Uterus (tissue), 4 donors: ENCODE results near the gene PLCG2. TPM values are rescaled to one million over a fixed set of nuclear protein-coding genes. Genes with fewer than 3 reads are reported as not detected.
A peak's percentile ranks its signal among the peaks of the same experiment; 100 is the strongest.

Source experiments
- DNase-seq, 2 donors: peaks; one replicate each; pipeline ENCODE4 v3.0.0-alpha.2; 2019 to 2020
- H3K27ac ChIP-seq, 2 donors: fragments of 200-600 bp; sonication (generic); 1 replicate in 1 of 2; 2 replicates in 1 of 2; pipeline ENCODE4 v1.5.1; 2016 to 2018
- H3K27me3 ChIP-seq, 2 donors: fragments of 200-600 bp; sonication (generic); one replicate each; pipeline ENCODE4 v1.5.1; 2018 to 2019; ENCODE audit warnings: control low read depth in 1 of 2
- H3K36me3 ChIP-seq, 2 donors: fragments of 200-600 bp; sonication (generic); one replicate each; pipeline ENCODE4 v1.5.1; 2019; ENCODE audit warnings: control low read depth in 1 of 2
- H3K4me1 ChIP-seq, 2 donors: fragments of 200-600 bp; sonication (generic); one replicate each; pipeline ENCODE4 v1.5.1; 2018 to 2019; ENCODE audit warnings: control low read depth in 1 of 2
- H3K4me3 ChIP-seq, 2 donors: fragments of 200-600 bp; sonication (generic); 1 replicate in 1 of 2; 2 replicates in 1 of 2; pipeline ENCODE4 v1.5.1; 2018 to 2019; ENCODE audit warnings: mild to moderate bottlenecking in 1 of 2
- H3K9me3 ChIP-seq, 2 donors: fragments of 200-600 bp; sonication (generic); one replicate each; pipeline ENCODE4 v1.5.1; 2019; ENCODE audit warnings: control low read depth in 1 of 2
- POLR2A ChIP-seq, 2 donors: fragments of 450-650 bp; IDR thresholded peaks; one replicate each; pipeline ENCODE4 v1.6.1; 2016; ENCODE audit warnings: antibody characterized with exemption in 2 of 2, mild to moderate bottlenecking in 1 of 2, moderate library complexity in 1 of 2
- intact Hi-C: fragments of 100-400 bp; cut with DNase I; formaldehyde crosslinking; loops from one replicate; pipeline ENCODE4 v1.15.1; 2023; ENCODE audit warnings: low total_unique reads
- total RNA-seq, 4 donors: library from RNA; depleted of rRNA in 3 of 4; stranded (reverse); fragments of >200 nt in 3 of 4; gene quantifications; one replicate each; pipeline versions ENCODE4 v1.1.0 to v1.2.4, GENCODE V29; 2014 to 2023
- TF ChIP-seq, protein P1 (sequence below), 4 experiments: fragments of 200-600 bp in 2 of 4; fragments of 450-650 bp in 2 of 4; sonication (generic) in 2 of 4; IDR thresholded peaks; one replicate each; pipeline ENCODE4 v1.5.1; 2016 to 2019; ENCODE audit warnings: antibody characterized with exemption in 4 of 4, mild to moderate bottlenecking in 2 of 4, moderate library complexity in 1 of 4
- donor health status: DM: yes; HTN: yes; CAD: no.

Gene PLCG2
- total RNA-seq, 4 donors from 2014 or later = 11.2 to 39.4 (median 18.8) TPM

DNA sequence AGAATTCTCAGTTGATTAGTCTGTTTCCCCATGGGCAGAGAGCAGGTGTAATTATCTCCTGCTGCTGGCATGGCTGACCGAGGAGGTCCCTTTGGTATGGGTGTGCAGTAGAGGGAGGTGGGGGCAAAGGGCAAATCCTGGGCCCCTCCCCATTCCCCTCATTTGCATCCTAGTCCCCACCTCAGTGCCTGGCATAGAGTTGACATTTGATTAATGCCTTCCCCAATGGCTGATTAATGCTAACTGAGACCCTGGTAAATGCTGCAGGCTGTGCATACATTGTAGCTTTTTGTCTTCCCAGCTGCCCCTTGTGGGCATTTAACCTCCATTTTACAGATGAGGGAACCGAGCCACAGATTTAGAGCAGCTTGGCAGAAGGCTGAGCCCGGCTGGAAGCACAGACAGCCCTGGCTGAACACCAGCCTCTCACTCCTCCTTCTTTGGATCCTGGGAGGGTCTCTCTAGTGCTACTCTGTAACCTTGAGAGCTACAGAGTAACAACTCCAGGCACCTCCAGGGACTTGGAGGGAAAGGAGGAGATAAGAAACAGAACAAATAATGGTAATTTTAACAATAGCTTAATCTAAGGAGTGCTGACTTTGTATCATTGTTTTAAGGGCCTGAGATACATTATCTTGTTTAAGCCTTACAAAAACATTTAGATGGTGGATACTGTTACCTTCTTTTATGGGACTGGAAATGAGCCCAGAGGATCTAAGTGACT is 5.1 kb downstream of the PLCG2 start:
- Histone ChIP-seq H3K9me3 (no peaks in the 10 kb centered on the region), H3K36me3 (no peaks in the 10 kb centered on the region), H3K4me3 (no peak overlapping the region), H3K4me1 (no peaks in the 10 kb centered on the region), H3K27me3 (no peaks in the 10 kb centered on the region), H3K27ac (peak overlapping the region; percentile 41 to 53)
- DNase-seq = no peak
- intact Hi-C loops = no loop called here
- TF ChIP-seq POLR2A (IDR thresholded peaks at IDR 0.05) = no peak
- TF ChIP-seq, protein P1, sequence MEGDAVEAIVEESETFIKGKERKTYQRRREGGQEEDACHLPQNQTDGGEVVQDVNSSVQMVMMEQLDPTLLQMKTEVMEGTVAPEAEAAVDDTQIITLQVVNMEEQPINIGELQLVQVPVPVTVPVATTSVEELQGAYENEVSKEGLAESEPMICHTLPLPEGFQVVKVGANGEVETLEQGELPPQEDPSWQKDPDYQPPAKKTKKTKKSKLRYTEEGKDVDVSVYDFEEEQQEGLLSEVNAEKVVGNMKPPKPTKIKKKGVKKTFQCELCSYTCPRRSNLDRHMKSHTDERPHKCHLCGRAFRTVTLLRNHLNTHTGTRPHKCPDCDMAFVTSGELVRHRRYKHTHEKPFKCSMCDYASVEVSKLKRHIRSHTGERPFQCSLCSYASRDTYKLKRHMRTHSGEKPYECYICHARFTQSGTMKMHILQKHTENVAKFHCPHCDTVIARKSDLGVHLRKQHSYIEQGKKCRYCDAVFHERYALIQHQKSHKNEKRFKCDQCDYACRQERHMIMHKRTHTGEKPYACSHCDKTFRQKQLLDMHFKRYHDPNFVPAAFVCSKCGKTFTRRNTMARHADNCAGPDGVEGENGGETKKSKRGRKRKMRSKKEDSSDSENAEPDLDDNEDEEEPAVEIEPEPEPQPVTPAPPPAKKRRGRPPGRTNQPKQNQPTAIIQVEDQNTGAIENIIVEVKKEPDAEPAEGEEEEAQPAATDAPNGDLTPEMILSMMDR (IDR thresholded peaks at IDR 0.05) = no peak

DNA sequence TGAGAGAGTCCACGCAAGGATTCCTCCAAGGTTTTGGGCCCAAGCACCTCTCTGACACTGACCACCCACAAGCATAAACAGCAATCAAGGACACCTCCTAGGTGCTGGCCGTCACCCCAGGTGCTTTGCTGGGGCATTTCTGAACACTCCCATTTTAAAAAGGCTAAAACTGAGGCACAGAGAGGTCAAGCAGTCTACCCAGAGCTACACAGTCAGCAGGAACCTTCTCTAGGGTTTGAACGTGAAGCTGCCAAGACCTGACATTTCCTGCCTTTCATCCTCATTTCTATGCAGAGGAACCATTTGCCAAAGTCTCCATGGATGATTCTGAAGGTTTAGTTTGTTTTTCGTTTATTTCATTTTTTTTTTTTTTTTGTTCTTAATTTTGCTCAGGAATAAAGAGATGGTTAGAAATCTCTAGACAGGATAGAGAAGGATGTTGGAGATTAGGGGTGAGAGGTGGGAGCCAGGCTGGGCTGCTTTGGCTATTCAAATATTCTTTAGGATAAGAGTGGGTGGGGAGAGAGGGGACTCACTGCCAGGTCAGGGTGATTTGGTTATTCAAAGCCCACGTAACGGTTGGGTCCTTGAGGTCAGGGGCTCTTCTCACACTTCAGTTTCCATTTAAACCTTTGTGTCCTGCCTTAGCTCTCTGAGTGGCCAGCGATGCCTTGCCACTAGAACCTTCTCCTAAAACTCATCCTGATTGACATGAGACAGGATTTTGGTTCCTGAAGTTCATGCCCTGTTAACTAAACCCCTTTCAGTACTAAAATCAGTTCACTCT is 6.2 kb downstream of the PLCG2 start:
- Histone ChIP-seq H3K4me3 (no peak overlapping the region), H3K9me3 (no peaks in the 10 kb centered on the region), H3K27ac (peak overlapping the region in 1 of 2 donors; percentile 53), H3K36me3 (no peaks in the 10 kb centered on the region), H3K4me1 (no peaks in the 10 kb centered on the region), H3K27me3 (no peaks in the 10 kb centered on the region)
- no peak for DNase-seq
- intact Hi-C loops = no loop called here
- TF ChIP-seq, protein P1 (IDR thresholded peaks at IDR 0.05) = no peak

DNA sequence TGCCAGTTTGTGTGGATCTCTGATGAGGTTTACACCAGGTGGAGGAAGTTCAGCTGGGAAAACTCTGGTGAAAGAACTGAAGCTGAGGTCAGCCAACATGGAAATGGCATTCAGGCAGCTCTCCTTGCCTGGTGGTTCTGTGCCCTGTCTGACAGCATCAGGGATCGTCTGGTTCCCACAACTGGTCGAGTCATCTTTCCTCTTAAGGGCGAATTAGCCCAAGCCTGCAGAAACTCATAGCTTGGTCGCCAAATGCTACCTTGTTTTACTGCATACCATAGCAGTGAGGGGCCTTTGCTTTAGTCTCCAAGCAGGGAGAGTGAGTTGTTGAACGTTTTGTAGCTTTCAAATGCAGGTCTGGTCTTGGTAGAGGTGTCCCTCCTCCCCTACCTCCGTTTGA is 7.2 kb downstream of the PLCG2 start:
- intact Hi-C loops = no loop called here
- Histone ChIP-seq H3K4me1 (no peaks in the 10 kb centered on the region), H3K9me3 (no peaks in the 10 kb centered on the region), H3K4me3 (no peak overlapping the region), H3K27me3 (no peaks in the 10 kb centered on the region), H3K36me3 (no peaks in the 10 kb centered on the region), H3K27ac (no peak overlapping the region)
- no peak for DNase-seq
- TF ChIP-seq, protein P1 (IDR thresholded peaks at IDR 0.05) = no peak
- TF ChIP-seq POLR2A (IDR thresholded peaks at IDR 0.05) = no peak

DNA sequence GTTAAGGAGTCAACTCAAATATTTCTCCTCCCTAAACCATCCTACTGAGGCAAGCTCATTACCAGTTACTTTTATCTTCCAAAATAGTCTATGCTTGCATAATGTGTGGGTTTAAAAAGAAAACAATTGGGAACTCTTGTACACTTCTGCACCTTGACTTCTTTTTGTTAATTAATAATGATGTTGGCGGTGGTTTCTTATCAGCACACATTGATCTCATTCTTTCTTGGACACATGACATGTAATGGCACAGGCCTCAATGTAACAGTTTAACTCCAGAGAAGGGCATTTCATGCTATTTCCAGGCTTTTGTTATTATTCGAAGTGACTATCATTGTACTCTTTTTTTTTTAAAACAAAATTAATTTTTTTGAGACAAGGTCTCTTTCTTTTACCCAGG is 7.8 kb downstream of the PLCG2 start:
- no peak for DNase-seq
- TF ChIP-seq, protein P1 (IDR thresholded peaks at IDR 0.05) = no peak
- TF ChIP-seq POLR2A (IDR thresholded peaks at IDR 0.05) = no peak
- Histone ChIP-seq H3K36me3 (no peaks in the 10 kb centered on the region), H3K4me1 (no peaks in the 10 kb centered on the region), H3K9me3 (no peaks in the 10 kb centered on the region), H3K27me3 (no peaks in the 10 kb centered on the region), H3K4me3 (no peak overlapping the region), H3K27ac (no peak overlapping the region)
- intact Hi-C loops = no loop called here

DNA sequence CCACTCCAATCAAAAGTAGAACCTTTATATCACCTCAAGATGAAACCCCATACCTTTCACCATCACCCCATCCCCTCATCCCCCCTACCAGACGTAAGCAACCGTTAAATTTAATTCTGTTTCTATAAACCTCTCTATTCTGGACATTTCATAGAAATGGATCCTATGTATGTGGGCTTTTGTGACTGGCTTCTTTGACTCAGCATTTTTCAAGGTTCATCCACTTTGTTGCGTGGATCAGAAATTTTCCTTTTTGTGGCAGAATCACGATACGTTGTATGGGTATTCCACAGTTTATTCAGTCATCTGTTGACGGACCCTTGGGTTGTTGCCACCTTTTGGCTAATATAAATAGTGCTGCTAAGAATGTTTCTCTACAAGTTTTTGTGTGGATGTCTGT is 8.6 kb downstream of the PLCG2 start:
- TF ChIP-seq, protein P1 (IDR thresholded peaks at IDR 0.05) = no peak
- no peak for TF ChIP-seq POLR2A (IDR thresholded peaks at IDR 0.05)
- H3K9me3 ChIP-seq = no peaks in the 10 kb centered on the region
- no peaks in the 10 kb centered on the region for H3K36me3 ChIP-seq
- no peak overlapping the region for H3K4me3 ChIP-seq
- no peak for DNase-seq
- H3K27me3 ChIP-seq = no peaks in the 10 kb centered on the region
- no peaks in the 10 kb centered on the region for H3K4me1 ChIP-seq
- no peak overlapping the region for H3K27ac ChIP-seq
- intact Hi-C loops = no loop called here
